GM18861 (cell line): ENCODE measurements around the gene MORN3.

ENCODE experiments used
- ATAC-seq: cut with Tn5 transposase; IDR thresholded peaks from one replicate; pipeline ENCODE4 v1.9.1; 2021; ENCODE audit not compliant: unreplicated experiment

MORN3 gene

GRCh38 chr12:121610239-121611149, 59.0 kb downstream of the MORN3 start:
- no peak for ATAC-seq

GRCh38 chr12:121608301-121608700, 61.2 kb downstream of the MORN3 start:
- no peak for ATAC-seq

- no peak for ATAC-seq
Measured at GRCh38 chr12:121603581-121603980, 65.9 kb downstream of the MORN3 start.

GRCh38 chr12:121602766-121603165, 66.7 kb downstream of the MORN3 start:
- ATAC-seq: no peak

GRCh38 chr12:121600702-121601336, 68.6 kb downstream of the MORN3 start:
- no peak for ATAC-seq
